ENCODE data around the gene HNF4A.

- TF ChIP-seq CTCF (IDR thresholded peaks at IDR 0.05) = no peak
- TF ChIP-seq POLR2A (IDR thresholded peaks at IDR 0.05) = no peak
- TF ChIP-seq POLR2AphosphoS5 (IDR thresholded peaks at IDR 0.05) = no peak
Observed at GRCh38 chr20:44420497-44420896, 65.0 kb downstream of the HNF4A start.
